GM12801 (cell line): ENCODE measurements around the gene SLC6A1.

Source experiments
- CTCF ChIP-seq: IDR thresholded peaks from one replicate; pipeline ENCODE4 v1.5.1; 2011; ENCODE audit warnings: control low read depth; ENCODE audit not compliant: insufficient read length; ENCODE audit errors: extremely low read depth

Gene SLC6A1

GRCh38 chr3:11045536-11045935 is 53.0 kb downstream of the SLC6A1 start:
- no peak for TF ChIP-seq CTCF

GRCh38 chr3:11047500-11047899 is 55.0 kb downstream of the SLC6A1 start:
- TF ChIP-seq CTCF, result no peak

- no peak for TF ChIP-seq CTCF
These were observed 58.2 kb downstream of the SLC6A1 start for GRCh38 chr3:11050666-11051323.

GRCh38 chr3:11053926-11054503 is 61.5 kb downstream of the SLC6A1 start:
- TF ChIP-seq CTCF, result no peak

GRCh38 chr3:11054739-11055438 is 62.3 kb downstream of the SLC6A1 start:
- no peak for TF ChIP-seq CTCF

GRCh38 chr3:11055496-11055895 is 62.9 kb downstream of the SLC6A1 start:
- no peak for TF ChIP-seq CTCF

- no peak for TF ChIP-seq CTCF
These were observed 64.0 kb downstream of the SLC6A1 start for GRCh38 chr3:11056531-11057050.
